ENCODE data around the gene BSG. TPM values are rescaled to one million over a fixed set of nuclear protein-coding genes. Genes with fewer than 3 reads are reported as not detected.

The BSG gene
- total RNA-seq, 1 donor from 2014 or later: 330 TPM

- TF ChIP-seq CTCF (IDR thresholded peaks at IDR 0.05): no peak
- no peak for TF ChIP-seq EZH2 (IDR thresholded peaks at IDR 0.05)
- TF ChIP-seq EZH2phosphoT487 (IDR thresholded peaks at IDR 0.05): no peak
- no peaks in the 10 kb centered on the region for H3K9me3 ChIP-seq (ENCODE audit: low read depth)
- peaks cover 20% of the 10 kb centered on the region for H3F3A ChIP-seq (ENCODE audit: low read depth)
- Mint-ChIP-seq H3K4me1 (peaks cover 5% of the 10 kb centered on the region), H3K27me3 (ENCODE audit: insufficient read depth, low read depth) (peaks cover 13% of the 10 kb centered on the region), H3K27ac (no peak overlapping the region), H3K4me3 (no peak overlapping the region), H3K9me3 (no peaks in the 10 kb centered on the region), H3K36me3 (no peaks in the 10 kb centered on the region)
- H3K4me2 ChIP-seq: no peak overlapping the region
- no peaks in the 10 kb centered on the region for H3K36me3 ChIP-seq
- no peak overlapping the region for H3K9ac ChIP-seq
- no peak overlapping the region for H3K4me3 ChIP-seq
- H3K4me1 ChIP-seq: peaks cover 2% of the 10 kb centered on the region
- no peak for DNase-seq (ENCODE audit: low spot score)
- H3K79me2 ChIP-seq (ENCODE audit: low read depth): no peaks in the 10 kb centered on the region
- H4K20me1 ChIP-seq (ENCODE audit: low read depth): no peaks in the 10 kb centered on the region
- no peak overlapping the region for H2AFZ ChIP-seq (replicated peaks)
- H3K27ac ChIP-seq: no peak overlapping the region
- peaks cover 19% of the 10 kb centered on the region for H3K27me3 ChIP-seq
Observed at GRCh38 chr19:548886-549830, 23.2 kb upstream of the BSG start.

- H3K79me2 ChIP-seq (ENCODE audit: low read depth): no peaks in the 10 kb centered on the region
- DNase-seq (ENCODE audit: low spot score): no peak
- Mint-ChIP-seq H3K4me3 (no peak overlapping the region), H3K36me3 (peaks cover 3% of the 10 kb centered on the region), H3K9me3 (no peaks in the 10 kb centered on the region), H3K4me1 (peaks cover 16% of the 10 kb centered on the region), H3K27me3 (ENCODE audit: insufficient read depth, low read depth) (peaks cover 13% of the 10 kb centered on the region), H3K27ac (no peak overlapping the region)
- no peak overlapping the region for H3K4me3 ChIP-seq
- H3K36me3 ChIP-seq: no peaks in the 10 kb centered on the region
- no peaks in the 10 kb centered on the region for H4K20me1 ChIP-seq (ENCODE audit: low read depth)
- H3K27ac ChIP-seq: no peak overlapping the region
- H2AFZ ChIP-seq (replicated peaks): no peak overlapping the region
- no peak for TF ChIP-seq EZH2phosphoT487 (IDR thresholded peaks at IDR 0.05)
- no peak for TF ChIP-seq CTCF (IDR thresholded peaks at IDR 0.05)
- TF ChIP-seq EZH2 (IDR thresholded peaks at IDR 0.05): no peak
- H3K9me3 ChIP-seq (ENCODE audit: low read depth): no peaks in the 10 kb centered on the region
- peaks cover 7% of the 10 kb centered on the region for H3K4me1 ChIP-seq
- no peak overlapping the region for H3K9ac ChIP-seq
- H3K4me2 ChIP-seq: no peak overlapping the region
- peaks cover 17% of the 10 kb centered on the region for H3F3A ChIP-seq (ENCODE audit: low read depth)
- H3K27me3 ChIP-seq: peaks cover 19% of the 10 kb centered on the region
Observed at GRCh38 chr19:554817-555216, 17.6 kb upstream of the BSG start.

- no peaks in the 10 kb centered on the region for H4K20me1 ChIP-seq (ENCODE audit: low read depth)
- H2AFZ ChIP-seq (replicated peaks): no peak overlapping the region
- Mint-ChIP-seq H3K36me3 (peaks cover 6% of the 10 kb centered on the region), H3K27me3 (ENCODE audit: insufficient read depth, low read depth) (peaks cover 13% of the 10 kb centered on the region), H3K4me1 (peaks cover 16% of the 10 kb centered on the region), H3K9me3 (no peaks in the 10 kb centered on the region), H3K27ac (no peak overlapping the region), H3K4me3 (no peak overlapping the region)
- peaks cover 13% of the 10 kb centered on the region for H3F3A ChIP-seq (ENCODE audit: low read depth)
- H3K4me1 ChIP-seq: peaks cover 7% of the 10 kb centered on the region
- no peak for DNase-seq (ENCODE audit: low spot score)
- no peak overlapping the region for H3K9ac ChIP-seq
- peaks cover 19% of the 10 kb centered on the region for H3K27me3 ChIP-seq
- TF ChIP-seq EZH2 (IDR thresholded peaks at IDR 0.05) (no peak), EZH2phosphoT487 (IDR thresholded peaks at IDR 0.05) (no peak), CTCF (IDR thresholded peaks at IDR 0.05) (no peak)
- no peaks in the 10 kb centered on the region for H3K36me3 ChIP-seq
- H3K9me3 ChIP-seq (ENCODE audit: low read depth): no peaks in the 10 kb centered on the region
- H3K27ac ChIP-seq: no peak overlapping the region
- no peak overlapping the region for H3K4me3 ChIP-seq
- no peak overlapping the region for H3K4me2 ChIP-seq
- H3K79me2 ChIP-seq (ENCODE audit: low read depth): no peaks in the 10 kb centered on the region
Observed at GRCh38 chr19:555474-555808, 17.0 kb upstream of the BSG start.
